IPS-18c (cell line): ENCODE results near the gene RTP5.
"Not testable (repeated sequence)": the region's sequence is repeated elsewhere in the genome, so short reads cannot be mapped to it uniquely, and the experiment has no call there.

Experiments
- H3K4me3 ChIP-seq: 2 replicates; pipeline ENCODE4 v1.7.0; 2013; ENCODE audit warnings: low read depth, mild to moderate bottlenecking, low read length, moderate library complexity; ENCODE audit not compliant: insufficient read depth
- H3K9me3 ChIP-seq: one replicate; pipeline ENCODE4 v1.6.1; 2013; ENCODE audit warnings: mild to moderate bottlenecking, low read length, moderate library complexity; ENCODE audit not compliant: control insufficient read depth, insufficient read depth

Gene RTP5

GRCh38 chr2:241914542-241914941, 45.0 kb downstream of the RTP5 start:
- no peaks in the 10 kb centered on the region for H3K9me3 ChIP-seq

GRCh38 chr2:241921631-241922030, 52.1 kb downstream of the RTP5 start:
- not testable (repeated sequence) for H3K9me3 ChIP-seq, H3K4me3 ChIP-seq

More at GRCh38 chr2:241914542-241914941, 45.0 kb downstream of the RTP5 start:
- no peak overlapping the region for H3K4me3 ChIP-seq

- H3K4me3 ChIP-seq, result no peak overlapping the region
- H3K9me3 ChIP-seq, result no peaks in the 10 kb centered on the region
Measured at GRCh38 chr2:241922411-241922810, 52.9 kb downstream of the RTP5 start.

- H3K9me3 ChIP-seq, H3K4me3 ChIP-seq: not testable (repeated sequence)
Measured at GRCh38 chr2:241922816-241923601, 53.5 kb downstream of the RTP5 start.
